Measurements from ENCODE around the gene SPATA24.
"Not testable (repeated sequence)": the region's sequence is repeated elsewhere in the genome, so short reads cannot be mapped to it uniquely, and the experiment has no call there.

SPATA24 gene

DNA sequence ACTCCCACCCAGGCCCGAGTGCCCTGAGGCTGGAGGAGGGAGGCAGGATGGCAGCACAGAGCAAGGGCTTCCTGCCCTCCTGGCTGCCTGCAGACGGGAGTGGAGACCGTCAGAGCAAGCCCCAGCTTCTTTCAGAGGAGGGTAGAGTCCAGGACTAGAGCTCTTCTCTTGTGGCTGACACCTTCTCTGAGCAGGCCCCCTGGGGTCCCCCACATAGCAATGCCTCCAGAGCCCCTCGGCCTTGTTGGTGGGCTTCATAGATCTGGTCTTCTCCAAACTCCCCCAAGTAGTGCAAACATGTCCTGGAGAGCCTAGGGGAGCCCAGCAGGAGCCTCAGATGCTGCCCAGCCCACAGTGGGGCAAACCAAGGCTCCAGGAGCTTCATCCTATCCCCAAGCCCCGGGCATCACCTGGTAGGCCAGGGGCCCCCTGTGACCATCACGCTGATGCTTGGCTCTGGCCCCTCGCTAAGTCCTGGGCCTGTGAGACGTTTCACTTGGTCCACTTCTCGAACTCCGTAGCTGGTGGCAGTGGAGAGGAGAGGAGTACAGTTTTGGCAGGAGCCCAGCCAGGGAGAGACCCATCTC, 16.2 kb downstream of the SPATA24 start:
- TF ChIP-seq, protein P1, sequence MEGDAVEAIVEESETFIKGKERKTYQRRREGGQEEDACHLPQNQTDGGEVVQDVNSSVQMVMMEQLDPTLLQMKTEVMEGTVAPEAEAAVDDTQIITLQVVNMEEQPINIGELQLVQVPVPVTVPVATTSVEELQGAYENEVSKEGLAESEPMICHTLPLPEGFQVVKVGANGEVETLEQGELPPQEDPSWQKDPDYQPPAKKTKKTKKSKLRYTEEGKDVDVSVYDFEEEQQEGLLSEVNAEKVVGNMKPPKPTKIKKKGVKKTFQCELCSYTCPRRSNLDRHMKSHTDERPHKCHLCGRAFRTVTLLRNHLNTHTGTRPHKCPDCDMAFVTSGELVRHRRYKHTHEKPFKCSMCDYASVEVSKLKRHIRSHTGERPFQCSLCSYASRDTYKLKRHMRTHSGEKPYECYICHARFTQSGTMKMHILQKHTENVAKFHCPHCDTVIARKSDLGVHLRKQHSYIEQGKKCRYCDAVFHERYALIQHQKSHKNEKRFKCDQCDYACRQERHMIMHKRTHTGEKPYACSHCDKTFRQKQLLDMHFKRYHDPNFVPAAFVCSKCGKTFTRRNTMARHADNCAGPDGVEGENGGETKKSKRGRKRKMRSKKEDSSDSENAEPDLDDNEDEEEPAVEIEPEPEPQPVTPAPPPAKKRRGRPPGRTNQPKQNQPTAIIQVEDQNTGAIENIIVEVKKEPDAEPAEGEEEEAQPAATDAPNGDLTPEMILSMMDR (IDR thresholded peaks at IDR 0.05; ENCODE audit: low read depth, low read length), result no peak

DNA sequence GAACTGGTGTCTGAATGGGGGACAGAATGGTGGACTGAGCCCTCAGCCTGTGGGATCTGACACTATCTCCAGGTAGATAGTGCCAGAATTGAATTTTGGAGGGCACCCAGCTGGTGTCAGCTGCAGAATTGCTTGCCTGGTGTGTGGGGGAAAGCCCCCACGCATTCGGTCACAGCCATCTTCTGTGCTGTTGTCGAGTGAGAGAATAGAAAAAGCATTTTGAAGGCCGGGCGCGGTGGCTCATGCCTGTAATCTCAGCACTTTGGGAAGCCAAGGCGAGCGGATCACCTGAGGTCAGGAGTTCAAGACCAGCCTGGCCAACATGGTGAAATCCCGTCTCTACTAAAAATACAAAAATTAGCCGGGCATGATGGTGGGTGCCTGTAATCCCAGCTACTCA, 16.9 kb downstream of the SPATA24 start:
- H3K4me3 ChIP-seq (ENCODE audit: low read depth, low read length), result not testable (repeated sequence)

More for the DNA sequence above, 16.2 kb downstream of the SPATA24 start:
- no peak overlapping the region for H3K4me3 ChIP-seq (ENCODE audit: low read depth, low read length)

DNA sequence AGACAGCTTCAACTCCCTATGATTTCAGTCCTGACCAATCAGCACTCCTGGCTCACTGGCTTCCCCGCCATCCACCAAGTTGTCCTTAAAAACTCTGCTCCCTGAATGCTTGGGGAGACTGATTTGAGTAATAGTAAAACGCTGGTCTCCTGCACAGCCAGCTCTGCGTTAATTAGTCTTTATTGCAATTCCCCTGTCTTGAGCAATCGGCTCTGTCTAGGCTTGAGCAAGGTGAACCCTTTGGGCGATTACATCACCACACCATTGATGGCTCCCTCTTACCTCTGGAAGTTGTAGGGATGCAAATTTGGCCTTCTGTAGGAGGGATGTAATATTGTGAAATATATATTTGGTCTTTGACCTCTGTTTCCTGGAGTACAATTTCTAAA, 17.8 kb downstream of the SPATA24 start:
- no peak overlapping the region for H3K4me3 ChIP-seq (ENCODE audit: low read depth, low read length)
- TF ChIP-seq, protein P1 (IDR thresholded peaks at IDR 0.05; ENCODE audit: low read depth, low read length), result no peak

DNA sequence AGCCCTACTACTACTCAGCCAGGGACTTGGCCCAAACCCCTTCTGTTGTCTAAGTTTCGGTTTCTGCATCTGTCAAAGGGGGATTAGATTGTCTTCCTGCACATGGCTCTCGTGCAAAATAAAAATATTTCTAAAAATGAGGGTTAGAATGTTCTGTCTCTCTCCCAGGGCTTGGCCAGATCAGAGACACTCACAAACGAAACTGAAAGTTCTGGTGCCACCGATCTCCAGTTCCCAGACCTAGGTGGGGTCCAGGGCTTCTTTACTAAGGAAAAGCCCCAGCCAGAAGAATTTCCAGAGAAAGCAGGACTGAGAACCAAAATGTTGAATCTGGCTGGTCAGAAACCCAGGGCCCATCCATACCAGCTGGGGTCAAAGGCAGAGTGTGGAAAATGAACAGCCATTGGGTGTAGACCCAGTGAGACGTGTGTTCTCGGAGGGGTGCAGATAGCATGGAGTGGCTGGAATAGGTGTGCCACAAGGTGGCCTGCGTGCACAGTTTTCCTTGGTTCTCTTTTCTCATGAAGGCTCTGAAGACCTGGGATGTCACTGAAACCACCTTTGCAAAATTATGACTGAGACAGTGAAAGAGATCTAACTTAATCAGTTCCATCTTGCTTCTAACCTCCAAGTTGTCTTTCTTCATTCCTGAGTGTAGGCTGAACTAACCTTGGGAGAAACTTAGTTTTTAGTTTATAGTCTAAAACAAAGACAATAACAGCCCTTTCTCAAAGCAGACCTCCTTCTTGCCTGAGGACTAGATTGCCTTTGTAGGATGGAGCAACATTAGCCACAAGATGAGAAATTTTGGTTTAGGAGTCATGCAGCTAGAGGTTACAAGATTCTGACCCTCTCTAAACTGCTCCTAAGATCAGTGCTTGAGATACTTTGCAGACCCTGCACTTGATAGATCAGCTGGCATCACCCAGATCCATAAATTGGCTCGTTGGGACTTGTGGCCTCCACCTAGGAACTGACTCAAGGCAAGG, 18.5 kb downstream of the SPATA24 start:
- H3K4me3 ChIP-seq (ENCODE audit: low read depth, low read length), result peak overlapping the region; percentile 18
- TF ChIP-seq, protein P1 (IDR thresholded peaks at IDR 0.05; ENCODE audit: low read depth, low read length), result no peak

DNA sequence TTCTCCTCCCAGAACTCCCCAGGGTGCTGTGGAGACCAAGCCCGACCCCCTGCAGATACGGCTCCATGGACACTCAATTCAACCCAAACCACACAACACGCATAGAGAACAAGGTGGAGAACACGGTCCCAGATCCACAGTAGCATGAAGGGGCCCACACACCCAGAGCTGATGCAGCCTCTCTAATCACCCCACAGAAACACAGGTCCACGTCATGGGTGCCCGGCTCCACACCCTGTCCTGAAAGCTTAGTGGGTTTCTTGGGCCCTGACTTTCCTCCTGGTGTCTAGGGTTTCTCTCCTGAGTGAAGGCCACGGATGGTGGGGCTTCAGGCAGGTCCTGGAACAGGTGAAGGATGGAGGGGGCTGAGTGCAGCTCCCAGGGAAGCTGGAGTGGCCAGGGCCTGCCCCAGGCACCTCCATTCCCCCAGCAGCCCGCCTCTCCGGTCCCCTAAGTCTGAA, 19.3 kb downstream of the SPATA24 start:
- TF ChIP-seq, protein P1 (IDR thresholded peaks at IDR 0.05; ENCODE audit: low read depth, low read length), result no peak
- H3K4me3 ChIP-seq (ENCODE audit: low read depth, low read length), result no peak overlapping the region

DNA sequence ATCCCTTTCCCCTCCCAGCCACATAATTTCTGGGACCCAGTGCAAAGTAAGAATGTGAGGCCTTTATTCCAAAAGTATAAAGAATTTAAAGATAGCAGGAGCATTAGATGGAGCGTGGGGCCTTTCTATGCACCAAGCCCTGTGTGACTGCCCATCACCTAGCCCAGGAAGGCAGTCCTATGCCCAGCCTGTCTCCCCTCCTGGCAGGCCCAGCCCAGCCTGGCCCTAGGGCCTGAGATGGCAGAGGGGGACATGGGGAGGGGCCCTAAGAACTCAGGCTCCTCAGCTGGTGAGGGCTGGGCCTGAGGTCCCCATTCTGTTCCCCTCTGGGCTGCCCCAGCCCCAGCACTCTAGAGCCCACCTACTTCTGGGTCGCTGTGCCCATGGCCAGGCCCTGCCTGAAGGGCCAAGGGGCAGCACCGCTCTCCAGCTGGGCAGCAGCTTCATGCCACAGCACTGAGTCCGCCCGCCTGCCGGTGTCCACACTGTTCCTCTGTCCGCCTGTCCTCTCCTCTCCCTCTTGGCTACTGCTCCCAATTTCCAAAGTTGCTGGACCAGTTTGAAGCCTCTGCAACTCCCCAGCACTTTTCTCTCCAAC, 19.8 kb downstream of the SPATA24 start:
- TF ChIP-seq, protein P1 (IDR thresholded peaks at IDR 0.05; ENCODE audit: low read depth, low read length), result no peak
- no peak overlapping the region for H3K4me3 ChIP-seq (ENCODE audit: low read depth, low read length)

DNA sequence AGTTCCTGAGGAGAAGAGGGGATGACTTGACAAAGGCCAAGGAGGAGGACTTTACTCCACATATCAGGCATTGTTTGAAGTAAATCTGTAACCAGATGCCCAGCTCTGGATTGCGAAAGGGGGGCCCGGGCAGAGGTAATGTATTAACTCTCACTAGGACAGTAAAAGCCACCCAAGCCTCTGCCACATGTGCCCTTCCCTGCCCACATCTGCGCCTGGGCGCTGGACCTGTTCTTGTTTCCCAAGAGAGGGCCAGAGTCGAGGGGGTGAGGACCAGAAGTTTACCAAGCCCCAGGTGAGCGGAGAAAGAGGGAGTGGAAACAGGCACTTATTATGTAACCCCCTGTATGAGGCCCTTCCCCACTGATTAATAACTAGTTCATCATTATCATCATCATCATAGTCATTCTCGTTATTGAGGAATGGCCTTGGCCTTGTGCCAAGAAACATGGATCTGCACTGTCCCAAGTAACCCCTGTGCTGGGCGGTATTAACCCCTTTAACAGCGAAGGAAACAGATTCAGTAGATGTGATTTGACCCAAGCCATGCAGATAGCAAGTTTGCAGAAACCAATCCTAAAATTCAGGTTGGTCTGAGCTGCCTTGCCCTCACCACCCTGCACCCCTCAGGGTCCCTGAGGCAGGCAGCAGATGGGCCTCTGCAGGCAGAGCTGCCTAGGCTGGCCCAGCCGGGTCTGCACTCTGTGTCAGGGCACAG, 20.5 kb downstream of the SPATA24 start, which contains the start of gene SLC23A1:
TSS of gene SLC23A1 (minus strand) at position 23 of the 718 bp plus-strand sequence. CDS start 44 bp downstream, outside the sequence.
- H3K4me3 ChIP-seq (ENCODE audit: low read depth, low read length), result no peak within 1 kb of the TSS
- TF ChIP-seq, protein P1 (IDR thresholded peaks at IDR 0.05; ENCODE audit: low read depth, low read length), result no peak
